Activated CD8-positive, alpha-beta memory T cell treated with anti-CD3 and anti-CD28 coated beads, Interleukin-2, amount 50 U/mL, for 4 hours (primary cell): ENCODE measurements around the gene CLDN11.

Experiments used
- DNase-seq: peaks from one replicate; pipeline ENCODE4 v3.0.0-alpha.2; 2020

The CLDN11 gene

DNA sequence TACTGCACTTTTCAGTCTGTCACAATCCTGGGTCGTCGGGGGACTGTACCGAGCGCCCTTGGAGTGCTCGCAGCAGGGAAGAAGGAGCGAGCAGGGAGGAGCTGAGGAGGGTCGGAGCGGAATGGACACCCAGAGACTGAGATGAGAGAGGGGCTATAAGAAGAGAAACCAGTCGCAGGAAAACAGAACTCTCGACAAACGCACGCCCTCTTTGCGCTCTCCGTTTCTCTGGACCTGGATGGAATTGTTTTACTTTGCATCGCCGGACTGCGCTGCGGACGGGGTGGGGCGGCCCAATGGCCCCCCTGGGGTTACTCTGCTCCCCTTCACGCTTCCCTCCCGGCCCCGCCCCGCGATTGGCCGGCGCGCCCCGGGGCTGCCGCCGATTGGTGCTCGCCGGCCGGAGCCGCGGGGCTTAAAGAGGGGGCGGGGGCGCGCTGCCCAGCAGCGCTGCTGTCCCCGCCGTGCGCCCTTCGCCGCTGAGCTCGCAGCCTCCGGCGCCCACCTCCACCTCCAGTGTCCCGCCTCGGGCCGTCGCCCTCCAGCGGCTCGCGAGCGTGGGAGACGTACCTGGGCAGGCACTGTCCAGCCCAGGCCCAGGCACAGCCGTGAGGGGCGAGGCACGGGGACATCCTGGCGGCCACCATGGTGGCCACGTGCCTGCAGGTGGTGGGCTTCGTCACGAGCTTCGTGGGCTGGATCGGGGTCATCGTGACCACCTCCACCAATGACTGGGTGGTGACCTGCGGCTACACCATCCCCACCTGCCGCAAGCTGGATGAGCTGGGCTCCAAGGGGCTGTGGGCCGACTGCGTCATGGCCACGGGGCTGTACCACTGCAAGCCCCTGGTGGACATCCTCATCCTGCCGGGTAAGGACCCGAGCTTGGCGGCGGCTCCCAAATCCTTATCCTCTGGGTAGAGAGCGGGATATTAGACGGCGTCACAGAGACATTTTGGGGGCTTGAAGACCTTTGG lies at the start of gene CLDN11:
CLDN11 (plus strand) TSS at position 447 of the 977 bp plus-strand sequence; CDS start at position 646, 199 bp downstream.
- no peak for DNase-seq

- no peak for DNase-seq
Measured at GRCh38 chr3:170368921-170369320, 49.7 kb upstream of the CLDN11 start.

GRCh38 chr3:170372190-170372879 lies 46.3 kb upstream of the CLDN11 start:
- DNase-seq: no peak

GRCh38 chr3:170383567-170383966 lies 35.1 kb upstream of the CLDN11 start:
- DNase-seq: no peak

DNA sequence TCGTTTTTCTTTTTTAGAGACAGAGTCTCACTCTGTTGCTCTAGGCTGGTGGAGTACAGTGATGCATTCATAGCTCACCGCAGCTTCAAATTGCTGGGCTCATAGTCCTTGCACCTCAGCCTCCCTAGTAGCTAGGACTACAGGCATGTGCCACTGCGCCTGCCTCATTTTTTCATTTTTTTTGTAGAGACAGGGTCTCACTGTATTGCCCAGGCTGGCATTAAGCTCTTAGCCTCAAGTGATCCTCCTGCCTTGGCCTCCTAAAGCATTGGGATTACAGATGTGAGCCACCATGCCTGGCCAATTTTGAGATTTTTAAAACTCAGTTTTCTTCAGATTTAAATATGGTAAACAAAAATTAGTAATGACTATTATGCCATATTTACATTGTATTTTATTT lies 32.2 kb upstream of the CLDN11 start:
- DNase-seq: no peak

DNA sequence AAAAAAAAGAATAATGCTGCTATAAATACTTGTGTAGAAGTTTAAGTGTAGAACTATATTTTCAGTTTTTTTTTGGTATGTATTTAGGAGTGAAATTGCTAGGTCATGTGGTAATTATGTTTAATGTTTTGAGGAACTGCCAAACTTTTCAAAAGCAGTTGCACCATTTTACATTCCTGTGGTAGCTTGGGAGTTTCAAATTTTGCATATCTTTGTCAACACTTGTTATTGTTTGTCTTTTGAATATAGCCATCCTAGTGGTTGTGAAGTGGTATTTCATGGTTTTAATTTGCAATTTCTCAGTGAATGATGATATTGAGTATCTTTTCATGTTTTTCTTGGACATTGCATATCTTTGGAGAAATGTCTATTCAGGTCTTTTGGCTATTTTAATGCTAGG lies 30.7 kb upstream of the CLDN11 start:
- DNase-seq: no peak

GRCh38 chr3:170391108-170391507 lies 27.6 kb upstream of the CLDN11 start:
- no peak for DNase-seq

GRCh38 chr3:170397685-170398084 lies 21.0 kb upstream of the CLDN11 start:
- DNase-seq: no peak

- DNase-seq: no peak
Measured at GRCh38 chr3:170405101-170405500, 13.6 kb upstream of the CLDN11 start.

DNA sequence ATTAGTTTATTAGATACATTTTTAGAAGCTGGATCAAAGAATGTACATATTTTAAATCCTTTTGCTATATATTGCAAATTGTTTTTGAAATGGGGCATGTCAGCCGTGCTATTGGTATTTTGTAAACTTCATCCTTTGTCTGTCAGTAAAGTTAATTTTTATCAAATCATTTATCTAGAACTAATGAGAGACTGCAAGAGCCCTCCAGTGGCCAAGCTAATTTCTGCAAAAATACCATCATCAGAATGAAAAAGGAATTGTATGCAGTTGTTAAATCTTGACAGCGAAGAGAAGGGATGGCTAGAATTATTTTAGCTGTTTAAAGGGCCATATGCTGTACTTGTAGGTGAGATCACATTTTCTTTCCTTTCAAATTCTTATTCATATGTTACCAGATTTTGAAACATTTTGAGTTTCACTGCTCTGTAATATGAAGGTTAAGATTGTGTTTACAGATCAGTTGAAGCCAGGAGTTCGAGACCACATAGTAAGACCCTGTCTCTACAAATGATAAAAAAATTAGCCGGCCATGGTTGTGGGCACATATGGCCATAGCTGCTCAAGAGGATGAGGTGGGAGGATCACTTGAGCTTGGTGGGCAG lies 8.1 kb upstream of the CLDN11 start:
- DNase-seq: no peak

DNA sequence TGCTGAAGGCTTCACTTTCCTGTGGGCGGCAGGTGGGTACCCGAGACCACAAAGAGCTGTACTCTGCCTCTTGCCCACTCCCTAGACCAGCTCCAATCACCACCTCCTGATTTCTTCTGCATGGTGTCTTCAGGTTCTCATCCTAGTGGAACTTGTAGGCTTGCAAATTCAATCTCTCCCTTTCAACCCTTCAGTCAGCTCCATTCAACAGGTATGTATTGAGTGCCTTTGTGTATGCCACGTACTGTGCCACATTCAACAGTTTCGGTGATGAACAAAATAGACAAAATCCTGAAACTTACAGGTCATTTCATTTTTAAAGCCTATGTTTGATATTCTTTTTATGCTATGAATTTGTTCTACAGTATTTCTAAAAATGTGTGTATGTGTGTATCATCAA lies 5.4 kb upstream of the CLDN11 start:
- no peak for DNase-seq

GRCh38 chr3:170414202-170414663 lies 4.4 kb upstream of the CLDN11 start:
- DNase-seq: peak; percentile 23

DNA sequence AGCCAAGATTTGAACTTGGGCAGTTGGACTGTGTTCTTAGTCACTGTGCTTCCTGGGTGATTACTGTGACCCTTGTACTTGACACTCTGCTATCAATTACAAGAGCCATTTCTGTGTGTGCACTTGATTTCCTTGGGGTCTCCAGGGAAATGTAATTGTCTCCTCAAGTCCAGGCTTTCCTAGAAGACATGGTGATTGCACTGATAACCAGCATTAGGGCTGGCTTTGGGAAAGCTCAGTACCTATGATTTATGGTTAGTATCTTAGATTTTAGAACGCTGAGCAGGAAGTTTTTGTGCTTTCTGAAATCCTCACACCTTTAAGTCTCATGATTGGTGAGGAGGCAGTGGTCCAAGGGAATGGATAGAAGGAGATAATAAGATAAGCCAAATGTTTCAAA lies 1.6 kb upstream of the CLDN11 start:
- no peak for DNase-seq

- no peak for DNase-seq
Measured at GRCh38 chr3:170419557-170420087, 954 bp downstream of the CLDN11 start.

GRCh38 chr3:170420307-170420821 lies 1.7 kb downstream of the CLDN11 start:
- no peak for DNase-seq

DNA sequence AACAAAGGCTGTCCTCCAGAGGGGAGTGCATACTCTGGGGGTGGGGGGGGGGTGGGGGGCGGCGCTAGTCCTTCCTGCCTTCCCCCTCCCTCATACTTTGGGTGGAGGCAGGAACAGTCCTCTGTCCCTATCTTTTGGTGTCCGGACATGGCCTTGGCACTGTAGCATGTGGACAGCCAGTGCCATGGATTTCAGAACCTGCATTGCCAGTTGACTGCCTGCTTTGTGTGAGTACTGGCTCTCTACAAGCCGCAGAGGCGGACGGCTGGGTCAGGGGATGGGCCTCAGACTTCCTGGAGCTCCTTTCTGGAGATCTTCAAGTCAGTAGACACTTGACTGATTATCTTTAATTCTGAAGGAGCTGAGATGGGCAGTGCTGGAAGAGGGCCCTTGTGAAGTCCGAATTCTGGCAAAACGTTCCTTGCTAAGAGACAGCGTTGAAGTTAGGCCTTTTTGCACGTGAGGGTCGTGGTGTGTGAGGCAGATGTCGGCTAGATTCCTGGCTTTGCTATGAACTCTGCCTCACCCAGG lies 2.5 kb downstream of the CLDN11 start:
- DNase-seq: no peak

DNA sequence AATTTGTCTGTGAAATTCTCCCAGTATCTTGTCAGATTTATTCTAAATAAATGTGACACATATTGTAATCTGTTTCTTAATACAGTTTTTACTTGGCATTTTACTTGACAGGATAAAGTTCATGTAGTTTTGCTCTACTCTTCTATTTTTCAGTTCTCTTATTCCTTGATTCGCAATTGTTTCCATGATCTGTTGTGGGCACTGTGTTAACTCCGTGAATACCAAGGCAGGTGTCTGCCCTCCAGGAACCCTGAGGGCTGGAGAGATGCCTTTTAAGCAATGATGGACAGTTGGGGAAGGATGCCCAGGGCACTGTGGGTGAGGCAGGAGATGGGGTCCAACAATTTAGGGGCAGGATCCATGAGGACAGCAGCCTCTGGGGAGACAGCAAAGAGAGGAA lies 3.1 kb downstream of the CLDN11 start:
- DNase-seq: no peak

DNA sequence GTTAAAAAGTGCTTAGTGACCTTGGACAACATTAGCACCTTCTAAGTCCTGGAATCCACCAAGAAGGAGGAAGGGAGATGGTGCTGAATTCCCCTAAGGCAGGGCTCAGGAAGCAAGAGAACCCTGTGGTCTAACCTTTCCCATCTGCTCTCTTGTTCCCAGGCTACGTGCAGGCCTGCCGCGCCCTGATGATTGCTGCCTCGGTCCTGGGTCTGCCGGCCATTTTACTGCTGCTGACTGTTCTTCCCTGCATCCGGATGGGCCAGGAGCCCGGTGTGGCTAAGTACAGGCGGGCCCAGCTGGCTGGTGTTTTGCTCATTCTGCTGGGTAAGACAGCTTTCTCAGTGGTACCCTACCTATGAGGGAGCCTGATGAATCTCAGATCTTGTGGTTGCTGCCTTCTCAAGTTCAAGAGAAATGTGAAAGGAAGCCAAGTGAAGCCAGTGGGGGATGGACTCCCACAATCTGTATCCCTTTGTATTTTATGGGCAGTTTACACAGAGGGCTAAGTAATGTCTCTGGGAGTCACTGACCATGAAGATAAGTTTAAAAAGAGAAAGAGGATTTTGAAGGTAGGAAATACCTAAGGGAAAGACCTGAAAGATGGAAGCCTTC lies 4.4 kb downstream of the CLDN11 start:
- DNase-seq: no peak

DNA sequence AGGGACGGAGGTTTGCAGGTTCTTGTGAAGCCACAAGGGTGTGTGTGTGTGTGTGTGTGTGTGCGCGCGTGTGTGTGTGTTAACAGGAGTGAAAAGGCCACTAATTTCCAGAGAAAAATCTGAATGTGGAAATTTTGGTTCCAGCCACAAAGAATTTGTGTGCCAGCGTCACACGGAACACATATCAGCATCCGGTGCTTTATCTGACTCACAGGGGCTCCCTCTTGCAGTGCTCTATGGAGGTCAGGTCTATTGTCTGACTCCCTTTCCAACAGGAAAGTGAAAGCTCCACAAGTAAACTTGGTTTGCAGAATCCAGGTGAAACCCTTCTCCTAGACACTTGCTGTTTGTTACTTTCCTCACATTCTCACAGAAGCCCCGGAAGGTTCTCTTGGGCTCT lies 6.2 kb downstream of the CLDN11 start:
- no peak for DNase-seq

GRCh38 chr3:170425491-170426239 lies 7.0 kb downstream of the CLDN11 start:
- no peak for DNase-seq

- no peak for DNase-seq
Measured at GRCh38 chr3:170426240-170426797, 7.7 kb downstream of the CLDN11 start.
